Heart right ventricle (tissue), 16 donors: Measurements from ENCODE around the gene PLEKHA7. TPM values are rescaled to one million over a fixed set of nuclear protein-coding genes. Genes with fewer than 3 reads are reported as not detected.
"Not testable (repeated sequence)": the region's sequence is repeated elsewhere in the genome, so short reads cannot be mapped to it uniquely, and the experiment has no call there.

Source experiments
- ATAC-seq, 8 donors: fragments of 200-7000 bp; cut with Tn5 transposase; one replicate each; pipeline ENCODE4 v1.9.1; 2020; ENCODE audit warnings: mild to moderate bottlenecking in 8 of 8, moderate library complexity in 8 of 8, moderate number of reproducible peaks in 1 of 8
- DNase-seq, 2 donors: peaks; one replicate each; pipeline ENCODE4 v3.0.0-alpha.2; 2020
- H3K27ac ChIP-seq, 10 donors: fragments of 200-600 bp; sonication (generic) in 2 of 10; one replicate each; pipeline versions ENCODE4 v1.5.0 to v1.8.0; 2020 to 2022; ENCODE audit warnings: mild to moderate bottlenecking in 3 of 10
- H3K27me3 ChIP-seq, 7 donors: fragments of 200-600 bp; one replicate each; pipeline ENCODE4 v1.8.0; 2021 to 2022; ENCODE audit warnings: mild to moderate bottlenecking in 2 of 7
- H3K36me3 ChIP-seq, 9 donors: fragments of 200-600 bp; sonication (generic) in 1 of 9; one replicate each; pipeline versions ENCODE4 v1.5.0 to v1.8.0; 2020 to 2022; ENCODE audit warnings: mild to moderate bottlenecking in 2 of 9
- H3K4me1 ChIP-seq, 9 donors: fragments of 200-600 bp; sonication (generic) in 1 of 9; one replicate each; pipeline versions ENCODE4 v1.5.0 to v1.8.0; 2020 to 2022; ENCODE audit warnings: mild to moderate bottlenecking in 4 of 9
- H3K4me3 ChIP-seq, 10 donors: fragments of 200-600 bp; sonication (generic) in 2 of 10; one replicate each; pipeline versions ENCODE4 v1.5.0 to v1.8.0; 2020 to 2022; ENCODE audit warnings: mild to moderate bottlenecking in 7 of 10, moderate library complexity in 2 of 10
- H3K9me3 ChIP-seq, 11 donors: fragments of 200-600 bp in 10 of 11; sonication (generic) in 2 of 11; one replicate each; pipeline versions ENCODE4 v1.5.0 to v1.8.0; 2013 to 2022; ENCODE audit warnings: mild to moderate bottlenecking in 2 of 11, control low read depth in 1 of 11, moderate library complexity in 1 of 11
- CTCF ChIP-seq, 9 donors: fragments of 200-600 bp; sonication (generic) in 2 of 9; IDR thresholded peaks; one replicate each; pipeline versions ENCODE4 v1.5.0 to v1.8.0; 2021 to 2022; ENCODE audit warnings: antibody characterized with exemption in 9 of 9, mild to moderate bottlenecking in 5 of 9, moderate library complexity in 1 of 9
- WGBS, 2 donors: extraction: QIAGEN DNeasy Blood & Tissue Kit; methylation state at CpG; one replicate each; pipeline ENCODE4 v1.1.7; 2013; ENCODE audit warnings: inconsistent platforms in 1 of 2; 5-methylcytosine and 5-hydroxymethylcytosine counted together
- intact Hi-C, 10 donors: fragments of 100-400 bp; cut with DNase I; formaldehyde crosslinking; loops; one replicate each; pipeline versions ENCODE4 v1.11.1 to v1.14.2; 2022
- polyA plus RNA-seq, 2 donors: library from polyadenylated mRNA; stranded (reverse); fragments of 200-250 nt; gene quantifications; one replicate each; pipeline ENCODE4 v1.2.3, GENCODE V29; 2013
- total RNA-seq, 10 donors: library from RNA; stranded (reverse); fragmentation: NEBNext Ultra II Directional in 3 of 10; extraction: Animal tissue kit (Norgen Biotek cat#: 25700) in 3 of 10; gene quantifications; one replicate each; pipeline versions ENCODE4 v1.2.1 to v1.2.4, GENCODE V29; 2021 to 2023
- donor health status: Arrhythmogenic right ventricular cardiomyopathy.
- donor health status: ischemic (EF 13 %, LVEDD 7.1; RV severe dilation, severe dysfunction).
- donor health status: healthy with polysubstance abuse.
- donor health status: DM: no; HTN: yes; CAD: no.
- donor health status: DM: no; HTN: no; CAD: no.
- donor health status: ischemic (EF 25% LVEDD 6.9; RV normal size, moderate dysfunction).
- donor health status: ischemic (EF 25% LVEDD 5.7; RV mildly dilated, moderate dysfunction).
- donor health status: healthy.
- donor health status: DM: yes; HTN: yes; CAD: no.
- donor health status: Ischemic cardiomyopathy.
- donor health status: ischemic (EF 35%, LVEDD 5.7; RV mildly dilated, moderate dysfunction).
- donor health status: nonischemic (EF 11% LVEDD 7.7; RV severe dilation, severe dysfunction).
- donor health status: DM: yes; HTN: yes; CAD: no.
- donor health status: PGD.
- donor health status: ischemic (EF 29% LVEDD 5.4; RV normal size, mild dysfunction).
- donor health status: nonischemic (EF 23%, LVEDD 6.1; RV moderate dilation, normal function).

PLEKHA7 gene
- total and polyA plus RNA-seq, 12 donors: 15.3 to 46.9 (median 24.0) TPM

GRCh38 chr11:16871368-16871767 is 142.8 kb downstream of the PLEKHA7 start:
- peaks cover 0 to 16% (median 0%) of the 10 kb centered on the region in 9 donors for H3K36me3 ChIP-seq
- H3K27ac ChIP-seq: no peak overlapping the region
- ATAC-seq (no peak), DNase-seq (no peak)
- no peaks in the 10 kb centered on the region for H3K27me3 ChIP-seq
- peaks cover 0 to 40% (median 11%) of the 10 kb centered on the region in 9 donors for H3K4me1 ChIP-seq
- no peak overlapping the region for H3K4me3 ChIP-seq
- intact Hi-C loops: loop anchor here in 1 of 10 donors (10.0 kb wide), 1 partner anchor 57 kb away; no protein-coding TSS in a partner anchor
- H3K9me3 ChIP-seq: no peaks in the 10 kb centered on the region
- 51 to 55% methylated on average over 5 of the region's 5 CpGs for WGBS, 2 donors
- no peak for TF ChIP-seq CTCF (IDR thresholded peaks at IDR 0.05)

GRCh38 chr11:16867097-16867496 is 147.1 kb downstream of the PLEKHA7 start:
- ATAC-seq: no peak
- H3K9me3 ChIP-seq: no peaks in the 10 kb centered on the region
- DNase-seq: no peak
- peaks cover 0 to 16% (median 0%) of the 10 kb centered on the region in 9 donors for H3K36me3 ChIP-seq
- intact Hi-C loops: no loop called here
- no peak overlapping the region for H3K4me3 ChIP-seq
- H3K27ac ChIP-seq: no peak overlapping the region
- H3K4me1 ChIP-seq: peaks cover 0 to 27% (median 14%) of the 10 kb centered on the region in 9 donors
- no peak for TF ChIP-seq CTCF (IDR thresholded peaks at IDR 0.05)
- no peaks in the 10 kb centered on the region for H3K27me3 ChIP-seq
- 67 to 72% methylated on average over 1 of the region's 1 CpG for WGBS, 2 donors

- DNase-seq, H3K27me3 ChIP-seq, H3K4me3 ChIP-seq, ATAC-seq, intact Hi-C loops, H3K9me3 ChIP-seq: not testable (repeated sequence)
- H3K4me1 ChIP-seq: peaks cover 0 to 46% (median 31%) of the 10 kb centered on the region in 9 donors
- peaks cover 0 to 15% (median 0%) of the 10 kb centered on the region in 9 donors for H3K36me3 ChIP-seq
- WGBS, 2 donors: 94 to 97% methylated on average over 1 of the region's 1 CpG
- H3K27ac ChIP-seq: peak overlapping the region in 1 of 10 donors; percentile 64
These were observed 149.8 kb downstream of the PLEKHA7 start for GRCh38 chr11:16864428-16864827.

GRCh38 chr11:16863389-16863788 is 150.8 kb downstream of the PLEKHA7 start:
- DNase-seq (peak; percentile 22 to 52), ATAC-seq (peak; percentile 50 to 91 (median 82))
- no peaks in the 10 kb centered on the region for H3K27me3 ChIP-seq
- no peaks in the 10 kb centered on the region for H3K9me3 ChIP-seq
- peak overlapping the region in 6 of 10 donors; percentile 14 to 68 (median 61) for H3K27ac ChIP-seq
- 31 to 43% methylated on average over 10 of the region's 10 CpGs for WGBS, 2 donors
- TF ChIP-seq CTCF (IDR thresholded peaks at IDR 0.05): no peak
- intact Hi-C loops: no loop called here
- H3K36me3 ChIP-seq: peaks cover 0 to 8% (median 0%) of the 10 kb centered on the region in 9 donors
- no peak overlapping the region for H3K4me3 ChIP-seq
- peaks cover 0 to 56% (median 33%) of the 10 kb centered on the region in 9 donors for H3K4me1 ChIP-seq

GRCh38 chr11:16862726-16863125 is 151.5 kb downstream of the PLEKHA7 start:
- WGBS, 2 donors: 75 to 76% methylated on average over 3 of the region's 3 CpGs
- H3K4me1 ChIP-seq: peaks cover 0 to 63% (median 34%) of the 10 kb centered on the region in 9 donors

More at GRCh38 chr11:16862726-16863125, 151.5 kb downstream of the PLEKHA7 start:
- Histone ChIP-seq H3K27ac (peak overlapping the region in 5 of 10 donors; percentile 14 to 64 (median 59)), H3K4me3 (no peak overlapping the region), H3K27me3 (no peaks in the 10 kb centered on the region), H3K36me3 (peaks cover 0 to 1% (median 0%) of the 10 kb centered on the region in 9 donors), H3K9me3 (no peaks in the 10 kb centered on the region)
- ATAC-seq: peak in 2 of 8 donors; percentile 3 to 47
- no peak for DNase-seq
- no peak for TF ChIP-seq CTCF (IDR thresholded peaks at IDR 0.05)
- intact Hi-C loops: no loop called here
